Peyer's patch (tissue), 4 donors: ENCODE results near the gene CREBL2. TPM values are rescaled to one million over a fixed set of nuclear protein-coding genes. Genes with fewer than 3 reads are reported as not detected.

Source experiments
- DNase-seq, 3 donors: peaks; one replicate each; pipeline ENCODE4 v3.0.0-alpha.2; 2017 to 2019
- H3K27ac ChIP-seq, 4 donors: fragments of 200-600 bp; sonication (generic); one replicate each; pipeline ENCODE4 v1.5.1; 2016 to 2019
- H3K27me3 ChIP-seq, 2 donors: fragments of 200-600 bp; sonication (generic); one replicate each; pipeline ENCODE4 v1.5.1; 2019
- H3K36me3 ChIP-seq, 3 donors: fragments of 200-600 bp; sonication (generic); one replicate each; pipeline ENCODE4 v1.5.1; 2016 to 2019
- H3K4me1 ChIP-seq, 4 donors: fragments of 200-600 bp; sonication (generic); one replicate each; pipeline ENCODE4 v1.5.1; 2016 to 2019
- H3K4me3 ChIP-seq, 4 donors: fragments of 200-600 bp; sonication (generic); 1 replicate in 3 of 4; 2 replicates in 1 of 4; pipeline ENCODE4 v1.5.1; 2016 to 2019; ENCODE audit warnings: mild to moderate bottlenecking in 1 of 4
- H3K9me3 ChIP-seq, 4 donors: fragments of 200-600 bp; sonication (generic); one replicate each; pipeline ENCODE4 v1.5.1; 2016 to 2019; ENCODE audit warnings: mild to moderate bottlenecking in 1 of 4
- POLR2A ChIP-seq, 2 donors: fragments of 450-650 bp; IDR thresholded peaks; one replicate each; pipeline ENCODE4 v1.5.1; 2017; ENCODE audit warnings: antibody characterized with exemption in 2 of 2, mild to moderate bottlenecking in 2 of 2, moderate library complexity in 2 of 2
- total RNA-seq, 4 donors: library from RNA; depleted of rRNA; stranded (reverse); fragments of >200 nt; gene quantifications; one replicate each; pipeline ENCODE4 v1.1.0, GENCODE V29; 2016
- TF ChIP-seq, protein P1 (sequence below), 6 experiments: fragments of 450-650 bp in 4 of 6; fragments of 200-600 bp in 2 of 6; sonication (generic) in 1 of 6; IDR thresholded peaks; one replicate each; pipeline ENCODE4 v1.5.1; 2017 to 2019; ENCODE audit warnings: antibody characterized with exemption in 6 of 6, mild to moderate bottlenecking in 3 of 6, moderate library complexity in 1 of 6

The CREBL2 gene
- total RNA-seq, 4 donors from 2014 or later, result 23.1 to 33.0 (median 27.6) TPM

DNA sequence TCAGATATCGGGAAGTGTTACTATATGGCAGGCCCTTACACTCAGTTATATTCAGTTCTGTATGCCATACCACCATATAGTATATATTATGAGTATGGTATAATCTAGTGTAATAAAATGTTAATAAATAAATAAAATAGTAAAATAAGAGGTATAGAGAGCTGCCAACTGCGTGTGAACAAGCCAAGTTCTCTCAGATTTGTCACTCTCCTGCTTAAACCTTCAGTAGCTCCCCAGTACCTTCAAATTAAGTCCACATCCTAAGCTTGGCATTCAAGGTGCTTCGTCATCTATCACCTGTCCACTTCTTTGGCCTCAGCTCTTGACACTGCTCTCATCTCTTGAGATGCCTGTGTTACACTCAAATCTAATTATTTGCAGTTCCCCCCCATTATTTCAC is 12.8 kb upstream of the CREBL2 start:
- no peaks in the 10 kb centered on the region for H3K4me1 ChIP-seq
- no peaks in the 10 kb centered on the region for H3K36me3 ChIP-seq
- TF ChIP-seq POLR2A (IDR thresholded peaks at IDR 0.05), result no peak
- TF ChIP-seq, protein P1, sequence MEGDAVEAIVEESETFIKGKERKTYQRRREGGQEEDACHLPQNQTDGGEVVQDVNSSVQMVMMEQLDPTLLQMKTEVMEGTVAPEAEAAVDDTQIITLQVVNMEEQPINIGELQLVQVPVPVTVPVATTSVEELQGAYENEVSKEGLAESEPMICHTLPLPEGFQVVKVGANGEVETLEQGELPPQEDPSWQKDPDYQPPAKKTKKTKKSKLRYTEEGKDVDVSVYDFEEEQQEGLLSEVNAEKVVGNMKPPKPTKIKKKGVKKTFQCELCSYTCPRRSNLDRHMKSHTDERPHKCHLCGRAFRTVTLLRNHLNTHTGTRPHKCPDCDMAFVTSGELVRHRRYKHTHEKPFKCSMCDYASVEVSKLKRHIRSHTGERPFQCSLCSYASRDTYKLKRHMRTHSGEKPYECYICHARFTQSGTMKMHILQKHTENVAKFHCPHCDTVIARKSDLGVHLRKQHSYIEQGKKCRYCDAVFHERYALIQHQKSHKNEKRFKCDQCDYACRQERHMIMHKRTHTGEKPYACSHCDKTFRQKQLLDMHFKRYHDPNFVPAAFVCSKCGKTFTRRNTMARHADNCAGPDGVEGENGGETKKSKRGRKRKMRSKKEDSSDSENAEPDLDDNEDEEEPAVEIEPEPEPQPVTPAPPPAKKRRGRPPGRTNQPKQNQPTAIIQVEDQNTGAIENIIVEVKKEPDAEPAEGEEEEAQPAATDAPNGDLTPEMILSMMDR (IDR thresholded peaks at IDR 0.05), result no peak
- no peak overlapping the region for H3K4me3 ChIP-seq
- no peak overlapping the region for H3K27ac ChIP-seq
- no peak for DNase-seq
- H3K27me3 ChIP-seq, result no peaks in the 10 kb centered on the region
- H3K9me3 ChIP-seq, result no peaks in the 10 kb centered on the region

DNA sequence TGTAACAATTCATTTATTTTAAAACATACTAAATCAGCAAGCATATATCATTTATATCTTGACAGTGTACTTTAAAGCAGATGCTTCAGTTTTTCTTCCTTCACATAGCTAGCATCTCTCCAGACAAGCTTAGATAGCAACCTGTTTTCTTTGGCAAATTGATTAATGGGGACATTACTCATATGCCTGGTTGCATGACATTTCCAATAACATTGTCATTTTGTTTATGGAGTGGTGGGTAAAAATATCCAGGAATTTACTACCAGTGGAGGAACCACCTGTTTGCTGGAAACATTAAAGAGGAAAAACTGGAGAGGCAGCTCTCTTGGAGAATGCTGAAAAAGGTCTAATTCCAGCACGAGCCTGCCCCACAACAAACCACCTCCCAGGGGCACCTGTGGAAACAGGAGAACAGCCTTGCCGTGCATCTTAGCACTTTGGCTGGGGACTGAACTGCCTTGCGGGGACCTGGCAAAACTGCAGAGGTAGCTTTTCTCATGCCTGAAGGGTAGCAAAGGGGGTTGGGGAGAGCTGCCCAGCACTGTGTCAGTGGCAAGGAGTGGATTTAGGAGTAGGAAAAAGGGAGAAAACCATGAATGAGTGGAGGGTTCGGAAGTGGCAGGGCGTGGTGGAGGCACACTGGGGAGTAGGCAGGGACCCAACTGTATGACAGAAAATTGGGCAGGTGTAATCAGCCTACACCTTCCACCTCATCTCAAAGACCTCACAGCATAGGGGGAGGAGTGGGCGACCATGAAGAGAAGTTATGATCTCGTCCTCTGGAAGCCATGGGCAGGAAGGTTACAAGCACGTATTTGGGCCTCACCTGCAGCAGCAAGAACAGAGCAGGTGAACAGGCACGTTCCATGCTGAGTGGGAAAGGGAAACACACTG is 11.7 kb upstream of the CREBL2 start:
- no peaks in the 10 kb centered on the region for H3K4me1 ChIP-seq
- peak in 1 of 3 donors; percentile 27 for DNase-seq
- TF ChIP-seq POLR2A (IDR thresholded peaks at IDR 0.05), result no peak
- TF ChIP-seq, protein P1 (IDR thresholded peaks at IDR 0.05), result no peak
- H3K4me3 ChIP-seq, result no peak overlapping the region
- H3K9me3 ChIP-seq, result no peaks in the 10 kb centered on the region
- no peaks in the 10 kb centered on the region for H3K27me3 ChIP-seq
- H3K36me3 ChIP-seq, result no peaks in the 10 kb centered on the region
- no peak overlapping the region for H3K27ac ChIP-seq

DNA sequence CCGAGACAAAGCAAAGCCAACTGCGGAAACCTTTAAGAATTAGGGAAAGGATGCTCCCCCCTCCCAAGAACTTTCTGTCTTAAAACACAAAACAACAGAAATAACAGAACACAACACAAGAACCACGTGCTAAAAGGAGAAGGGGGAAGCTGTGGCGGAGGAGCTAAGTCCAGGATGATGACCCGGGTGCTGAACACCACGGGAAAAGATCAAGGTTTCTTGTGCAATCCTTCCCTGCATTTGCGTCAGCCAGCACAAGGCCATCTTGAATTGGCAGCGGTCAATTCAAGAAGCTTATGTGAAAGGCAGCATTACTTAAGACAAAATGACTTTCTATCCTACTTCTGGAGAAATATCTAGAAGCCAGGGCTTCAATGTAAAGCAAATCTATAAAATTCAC is 11.0 kb upstream of the CREBL2 start:
- no peak overlapping the region for H3K27ac ChIP-seq
- H3K4me3 ChIP-seq, result no peak overlapping the region
- no peaks in the 10 kb centered on the region for H3K36me3 ChIP-seq
- no peaks in the 10 kb centered on the region for H3K9me3 ChIP-seq
- H3K4me1 ChIP-seq, result no peaks in the 10 kb centered on the region
- H3K27me3 ChIP-seq, result no peaks in the 10 kb centered on the region
- DNase-seq, result peak in 1 of 3 donors; percentile 53
- TF ChIP-seq, protein P1 (IDR thresholded peaks at IDR 0.05), result no peak
- no peak for TF ChIP-seq POLR2A (IDR thresholded peaks at IDR 0.05)

DNA sequence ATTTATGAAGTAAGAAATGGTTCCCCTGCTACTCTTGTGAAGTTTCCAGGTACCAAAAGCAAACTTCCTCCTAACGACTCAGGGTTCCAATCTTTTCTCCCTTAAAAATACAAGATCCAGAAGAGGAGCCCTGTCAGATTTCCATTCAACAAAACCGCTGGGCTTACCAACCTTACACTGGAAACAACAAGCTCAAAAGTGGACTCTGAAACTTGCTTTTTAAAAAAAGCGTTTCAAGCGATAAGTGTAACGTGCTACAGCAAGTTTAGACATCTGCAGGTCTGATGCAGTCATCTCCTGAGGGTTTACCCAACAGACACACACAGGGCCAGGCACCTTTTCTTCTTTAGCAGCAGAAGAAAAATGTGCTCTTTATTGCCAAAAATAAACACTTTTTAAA is 6.9 kb upstream of the CREBL2 start:
- Histone ChIP-seq H3K9me3 (no peaks in the 10 kb centered on the region), H3K4me1 (no peaks in the 10 kb centered on the region), H3K36me3 (no peaks in the 10 kb centered on the region), H3K27ac (no peak overlapping the region), H3K27me3 (no peaks in the 10 kb centered on the region), H3K4me3 (no peak overlapping the region)
- TF ChIP-seq, protein P1 (IDR thresholded peaks at IDR 0.05), result no peak
- TF ChIP-seq POLR2A (IDR thresholded peaks at IDR 0.05), result no peak
- DNase-seq, result no peak

DNA sequence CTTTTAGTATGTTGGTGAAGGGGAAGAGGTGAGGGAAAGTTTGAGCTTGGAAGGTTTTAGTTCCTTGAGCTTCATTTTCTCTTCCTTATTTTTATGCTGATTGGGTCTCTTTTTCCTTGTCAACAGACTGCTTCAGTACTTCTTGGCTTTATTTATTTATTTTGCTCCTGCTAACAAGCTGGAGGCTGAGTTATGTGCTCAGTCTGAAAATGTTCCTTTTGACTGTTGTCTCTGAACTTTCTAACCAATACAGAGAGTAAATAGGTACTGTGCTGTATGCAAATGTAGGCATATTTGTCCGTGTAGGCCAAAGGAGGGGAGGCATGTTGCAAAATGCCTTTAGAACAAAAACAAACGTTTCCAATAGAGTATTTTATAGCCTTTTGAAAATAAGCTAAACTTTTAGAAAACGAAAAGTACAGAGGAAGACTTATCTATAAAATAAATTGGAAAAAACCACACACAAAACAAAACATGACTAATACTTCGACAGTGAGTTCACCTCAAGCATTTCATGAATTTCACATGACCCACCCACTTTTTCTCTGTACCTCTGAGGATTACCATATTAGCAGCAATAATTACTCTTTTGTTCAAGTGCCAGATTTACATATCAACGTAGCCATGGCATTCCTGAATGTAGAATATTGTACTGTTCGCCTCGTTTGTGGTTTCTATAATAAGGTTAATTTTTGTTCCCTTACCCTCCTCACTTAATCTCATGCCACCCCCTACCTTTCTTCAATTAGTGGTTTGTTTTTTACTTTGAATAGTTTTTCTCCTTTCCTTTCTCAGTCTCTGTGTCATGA is 4.7 kb upstream of the CREBL2 start:
- no peak overlapping the region for H3K27ac ChIP-seq
- no peak for DNase-seq

More for the DNA sequence above, 4.7 kb upstream of the CREBL2 start:
- H3K9me3 ChIP-seq, result no peaks in the 10 kb centered on the region
- H3K27me3 ChIP-seq, result no peaks in the 10 kb centered on the region
- no peak for TF ChIP-seq POLR2A (IDR thresholded peaks at IDR 0.05)
- TF ChIP-seq, protein P1 (IDR thresholded peaks at IDR 0.05), result no peak
- no peaks in the 10 kb centered on the region for H3K4me1 ChIP-seq
- H3K4me3 ChIP-seq, result no peak overlapping the region
- no peaks in the 10 kb centered on the region for H3K36me3 ChIP-seq
